HG02678 (cell line): Measurements from ENCODE around the gene UBE2J2.

Experiments used
- ATAC-seq: cut with Tn5 transposase; IDR thresholded peaks from one replicate; pipeline ENCODE4 v1.9.1; 2021; ENCODE audit warnings: mild to moderate bottlenecking, moderate library complexity; ENCODE audit not compliant: unreplicated experiment

The UBE2J2 gene

GRCh38 chr1:1229770-1230169, 43.9 kb downstream of the UBE2J2 start:
- ATAC-seq, result no peak

GRCh38 chr1:1228596-1229321, 44.9 kb downstream of the UBE2J2 start:
- ATAC-seq, result no peak

- ATAC-seq, result no peak
Measured at GRCh38 chr1:1228187-1228586, 45.5 kb downstream of the UBE2J2 start.

- no peak for ATAC-seq
Measured at GRCh38 chr1:1227386-1227785, 46.3 kb downstream of the UBE2J2 start.

- no peak for ATAC-seq
Measured at GRCh38 chr1:1226566-1227362, 46.9 kb downstream of the UBE2J2 start.

- ATAC-seq, result no peak
Measured at GRCh38 chr1:1225913-1226312, 47.7 kb downstream of the UBE2J2 start.

- no peak for ATAC-seq
Measured at GRCh38 chr1:1225238-1225845, 48.3 kb downstream of the UBE2J2 start.

DNA sequence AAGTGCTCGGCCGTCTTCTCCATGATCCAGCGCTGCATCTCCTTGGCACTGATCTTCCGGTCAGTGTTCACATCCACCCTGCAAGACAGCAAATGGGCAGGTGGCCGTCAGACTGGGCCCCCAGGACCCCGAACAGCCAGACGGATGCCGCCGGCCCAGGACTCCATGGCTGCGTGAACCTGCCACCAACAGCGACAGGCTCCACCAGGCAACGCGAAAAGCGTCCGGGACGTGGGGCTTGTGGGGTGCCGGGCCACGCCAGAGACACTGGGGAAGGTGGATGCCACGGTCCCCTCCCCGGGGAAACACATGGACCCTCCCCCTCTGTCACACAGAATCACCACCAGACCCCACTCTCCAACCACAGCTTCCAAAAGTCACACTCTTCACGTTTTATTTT, 49.8 kb downstream of the UBE2J2 start:
- no peak for ATAC-seq

- ATAC-seq, result no peak
Measured at GRCh38 chr1:1223321-1223720, 50.3 kb downstream of the UBE2J2 start.

DNA sequence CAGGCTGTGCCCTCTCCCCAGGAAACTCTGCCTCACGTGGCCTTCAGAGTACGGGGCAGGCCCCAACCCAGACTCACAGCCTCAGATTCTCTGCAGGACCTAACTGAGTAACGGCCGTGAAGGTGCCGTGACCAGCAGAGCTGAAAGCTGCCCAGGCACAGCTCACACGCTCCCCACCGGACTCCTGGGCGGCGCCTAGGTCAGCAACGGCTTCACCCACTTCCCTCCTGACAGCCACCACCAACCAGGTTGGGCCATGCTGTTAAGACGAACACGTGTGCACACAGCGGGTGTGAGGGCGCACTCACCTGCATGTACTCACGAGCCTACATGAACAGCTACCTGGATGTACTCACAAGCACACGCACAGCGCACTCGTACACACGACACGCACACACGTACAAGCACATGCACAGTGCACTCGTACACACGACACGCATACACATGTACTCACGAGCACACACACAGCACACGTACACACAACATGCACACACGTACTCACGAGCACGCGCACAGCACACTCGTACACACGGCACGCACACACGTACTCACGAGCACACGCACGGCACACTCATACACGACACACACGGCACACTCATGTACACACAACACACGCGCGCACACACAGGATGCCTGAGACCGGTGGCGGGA, 51.0 kb downstream of the UBE2J2 start:
- ATAC-seq, result no peak

DNA sequence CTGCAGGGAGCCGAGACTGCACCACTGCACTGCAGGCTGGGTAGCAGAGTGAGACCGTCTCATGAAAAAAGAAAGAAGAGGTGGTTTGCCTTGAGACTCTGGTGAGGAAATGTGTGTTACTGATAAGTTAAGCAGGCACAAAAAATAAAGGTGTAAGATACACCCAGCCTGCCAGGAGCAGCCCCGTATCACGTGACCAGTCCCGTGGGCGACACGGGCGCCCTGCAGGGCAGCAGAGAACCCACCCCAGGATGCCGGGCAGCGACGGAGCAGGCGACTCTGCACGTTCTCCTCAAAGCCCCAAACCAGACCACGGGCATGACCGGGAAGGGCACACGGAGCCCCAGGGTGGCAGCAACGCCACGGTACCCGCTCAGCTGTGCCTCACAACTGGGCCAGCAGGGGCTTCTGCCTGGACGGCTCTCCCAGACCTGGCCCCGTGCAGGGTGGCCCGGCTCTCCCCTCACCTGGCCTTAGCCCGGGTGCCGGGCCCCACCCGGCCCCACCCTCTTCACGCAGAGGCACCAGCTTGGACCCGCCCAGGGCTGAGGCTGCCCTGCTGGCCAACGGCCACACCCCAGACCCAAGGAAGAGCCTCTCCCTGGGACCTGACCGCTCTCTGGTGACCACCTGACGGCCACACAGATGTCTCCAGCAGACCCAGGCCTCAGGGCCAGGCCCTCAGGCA, 51.6 kb downstream of the UBE2J2 start:
- ATAC-seq, result no peak

- no peak for ATAC-seq
Measured at GRCh38 chr1:1220197-1220596, 53.5 kb downstream of the UBE2J2 start.

- no peak for ATAC-seq
Measured at GRCh38 chr1:1219341-1219740, 54.3 kb downstream of the UBE2J2 start.

GRCh38 chr1:1218524-1219200, 55.0 kb downstream of the UBE2J2 start:
- ATAC-seq, result no peak

GRCh38 chr1:1217621-1218523, 55.8 kb downstream of the UBE2J2 start:
- ATAC-seq, result no peak

DNA sequence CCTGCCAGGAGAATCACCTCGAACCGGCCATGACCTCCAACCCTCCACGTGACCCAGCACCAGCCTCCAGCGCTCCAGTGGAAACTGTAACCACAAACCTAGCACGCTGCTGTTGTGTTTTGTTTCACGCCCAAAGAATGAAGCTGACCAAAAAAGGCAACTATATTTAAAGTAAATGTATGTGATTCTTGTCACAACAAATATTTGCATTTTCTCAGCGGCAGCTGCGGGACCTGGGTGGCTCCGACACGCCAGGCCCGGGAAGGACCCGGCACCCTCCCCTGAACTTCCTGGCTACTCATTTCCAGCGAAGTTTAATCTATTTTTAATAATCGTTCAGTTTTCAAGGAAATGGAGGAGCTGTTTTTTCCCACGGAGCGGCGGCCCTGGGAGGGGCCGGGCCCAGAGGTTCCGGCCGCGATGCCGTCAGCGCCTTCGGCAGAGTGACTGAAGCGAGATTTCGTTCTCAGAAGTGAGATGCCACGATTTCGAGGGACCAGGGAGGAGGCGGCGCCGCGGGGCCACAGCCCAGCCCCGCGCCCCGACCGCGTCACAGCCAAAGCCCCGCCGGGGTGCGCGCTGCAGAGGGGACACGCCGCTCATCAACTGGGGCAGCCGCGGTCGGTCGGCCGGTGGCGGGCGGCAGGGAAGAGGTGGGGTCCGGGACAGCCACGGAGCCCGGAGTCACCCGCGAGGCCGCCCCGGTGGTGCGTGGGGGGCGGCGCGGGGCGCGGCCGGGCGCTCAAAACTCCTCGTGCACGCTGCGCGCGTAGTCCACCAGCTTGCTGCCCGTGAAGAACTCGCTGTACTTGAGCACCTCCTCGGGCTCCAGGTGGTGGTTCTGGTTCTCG, 56.7 kb downstream of the UBE2J2 start:
- no peak for ATAC-seq

DNA sequence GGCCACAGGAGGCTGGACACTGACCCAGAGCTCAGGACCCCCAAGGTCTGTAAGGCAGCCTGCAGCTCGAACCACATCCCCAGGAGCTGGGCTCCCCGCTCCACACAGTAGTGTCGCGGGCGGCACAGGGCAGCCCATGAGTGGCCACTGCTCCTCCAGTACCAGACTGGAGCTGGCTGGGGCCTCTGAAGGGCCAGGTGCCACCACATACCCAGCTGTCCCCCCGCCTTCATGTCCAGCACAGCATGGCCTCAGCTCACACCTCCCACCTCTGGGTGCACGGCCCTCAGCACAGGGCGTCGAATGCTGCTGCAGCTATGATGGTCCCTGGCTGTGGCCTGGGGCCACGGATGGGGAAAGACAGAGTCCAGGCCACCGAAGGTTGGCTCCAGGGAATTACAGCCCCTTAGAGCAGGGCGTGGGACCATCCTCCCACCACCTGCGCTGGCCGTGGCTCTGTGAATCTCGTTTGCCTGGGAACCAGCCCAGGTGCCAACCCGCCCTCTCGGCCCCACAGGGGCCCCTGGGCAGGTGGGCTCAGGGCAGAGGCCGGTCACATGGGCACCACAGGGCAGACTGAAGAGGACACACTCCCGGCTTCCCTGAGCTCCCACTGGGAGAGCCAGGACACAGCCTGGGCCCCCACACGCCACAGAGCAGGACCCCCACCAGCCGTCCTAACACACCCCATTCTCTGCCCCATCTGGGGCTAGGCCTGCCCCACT, 57.6 kb downstream of the UBE2J2 start:
- no peak for ATAC-seq
